ENCODE measurements around the gene HSD17B1. TPM values are rescaled to one million over a fixed set of nuclear protein-coding genes. Genes with fewer than 3 reads are reported as not detected.
A peak's percentile ranks its signal among the peaks of the same experiment; 100 is the strongest.
"Not testable (repeated sequence)": the region's sequence is repeated elsewhere in the genome, so short reads cannot be mapped to it uniquely, and the experiment has no call there.

HSD17B1 gene
- total RNA-seq, 1 donor from 2014 or later: 0.79 TPM

GRCh38 chr17:42547698-42548069 is 5.0 kb upstream of the HSD17B1 start:
- DNase-seq (ENCODE audit: low read depth, low spot score): no peak

- DNase-seq (ENCODE audit: low read depth, low spot score): no peak
Measured at GRCh38 chr17:42548070-42548837, 4.5 kb upstream of the HSD17B1 start.

DNA sequence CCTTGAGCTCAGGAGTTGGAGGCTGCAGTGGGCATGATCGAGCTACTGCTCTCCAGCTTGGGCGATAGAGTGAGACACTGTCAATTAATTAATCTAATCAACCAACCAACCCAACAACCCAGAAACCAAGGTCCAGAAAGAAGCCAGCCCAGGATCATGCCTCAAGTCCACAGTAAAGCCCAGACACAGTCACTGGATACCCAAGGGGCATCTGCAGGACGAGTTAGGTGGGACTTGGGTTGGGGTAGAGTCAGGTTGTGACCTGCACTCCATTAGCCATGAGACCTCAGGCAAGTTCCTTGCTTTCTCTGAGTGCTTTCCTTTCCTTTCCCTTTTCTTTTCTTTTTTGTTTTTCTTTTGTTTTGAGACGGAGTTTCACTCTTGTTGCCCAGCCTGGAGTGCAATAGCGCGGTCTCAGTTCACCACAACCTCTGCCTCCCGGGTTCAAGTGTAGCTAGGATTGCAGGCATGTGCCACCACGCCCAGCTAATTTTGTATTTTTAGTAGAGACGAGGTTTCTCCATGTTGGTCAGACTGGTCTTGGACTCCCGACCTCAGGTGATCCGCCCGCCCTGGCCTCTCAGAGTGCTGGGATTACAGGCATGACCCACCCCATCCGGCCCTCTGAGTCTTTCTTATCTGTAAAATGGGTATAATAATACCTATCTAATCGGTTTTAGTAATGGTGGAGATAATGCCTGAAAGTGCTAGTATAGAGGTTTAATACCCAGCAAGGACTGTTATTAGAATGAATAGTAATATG is 3.5 kb upstream of the HSD17B1 start:
- DNase-seq (ENCODE audit: low read depth, low spot score): no peak

DNA sequence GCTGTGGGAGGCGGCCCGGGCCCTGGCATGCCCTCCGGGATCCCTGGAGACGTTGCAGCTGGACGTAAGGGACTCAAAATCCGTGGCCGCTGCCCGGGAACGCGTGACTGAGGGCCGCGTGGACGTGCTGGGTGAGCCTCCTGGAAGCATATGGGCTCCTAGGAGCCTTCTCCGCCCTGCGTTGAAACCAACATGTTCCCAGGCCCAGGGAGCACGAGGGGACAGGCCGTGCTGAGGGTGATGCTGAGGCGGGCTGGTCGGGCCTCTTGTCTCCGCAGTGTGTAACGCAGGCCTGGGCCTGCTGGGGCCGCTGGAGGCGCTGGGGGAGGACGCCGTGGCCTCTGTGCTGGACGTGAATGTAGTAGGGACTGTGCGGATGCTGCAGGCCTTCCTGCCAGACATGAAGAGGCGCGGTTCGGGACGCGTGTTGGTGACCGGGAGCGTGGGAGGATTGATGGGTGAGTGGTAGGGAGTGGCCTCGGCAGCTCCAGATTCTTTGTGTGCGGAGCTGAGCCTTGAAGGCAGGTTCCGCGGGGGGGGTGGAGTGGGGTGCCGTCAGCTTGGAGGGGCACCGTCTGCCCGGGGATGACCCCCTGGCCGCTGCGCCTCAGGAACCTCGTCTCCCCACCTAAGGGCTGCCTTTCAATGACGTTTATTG is 567 bp downstream of the HSD17B1 start:
- DNase-seq (ENCODE audit: low read depth, low spot score): no peak

DNA sequence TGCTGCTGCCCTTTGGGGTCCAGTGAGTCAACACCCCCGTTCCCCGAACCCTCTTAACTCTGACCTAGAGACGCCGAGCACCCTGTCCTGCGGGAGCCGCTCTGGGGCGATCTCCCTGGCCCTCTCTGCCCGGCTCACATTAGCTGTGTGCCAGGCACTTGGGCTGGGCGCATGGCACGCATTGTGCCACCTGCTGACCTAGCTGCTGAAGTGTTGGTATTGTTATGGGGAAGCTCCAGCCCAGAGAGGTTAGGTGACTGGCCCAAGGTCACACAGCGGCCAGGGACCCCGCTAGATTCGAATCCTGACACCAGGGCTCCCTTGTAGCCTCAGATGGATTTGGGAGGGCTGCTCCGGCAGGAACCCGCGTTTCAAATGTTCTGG is 1.1 kb downstream of the HSD17B1 start:
- no peak for DNase-seq (ENCODE audit: low read depth, low spot score)

DNA sequence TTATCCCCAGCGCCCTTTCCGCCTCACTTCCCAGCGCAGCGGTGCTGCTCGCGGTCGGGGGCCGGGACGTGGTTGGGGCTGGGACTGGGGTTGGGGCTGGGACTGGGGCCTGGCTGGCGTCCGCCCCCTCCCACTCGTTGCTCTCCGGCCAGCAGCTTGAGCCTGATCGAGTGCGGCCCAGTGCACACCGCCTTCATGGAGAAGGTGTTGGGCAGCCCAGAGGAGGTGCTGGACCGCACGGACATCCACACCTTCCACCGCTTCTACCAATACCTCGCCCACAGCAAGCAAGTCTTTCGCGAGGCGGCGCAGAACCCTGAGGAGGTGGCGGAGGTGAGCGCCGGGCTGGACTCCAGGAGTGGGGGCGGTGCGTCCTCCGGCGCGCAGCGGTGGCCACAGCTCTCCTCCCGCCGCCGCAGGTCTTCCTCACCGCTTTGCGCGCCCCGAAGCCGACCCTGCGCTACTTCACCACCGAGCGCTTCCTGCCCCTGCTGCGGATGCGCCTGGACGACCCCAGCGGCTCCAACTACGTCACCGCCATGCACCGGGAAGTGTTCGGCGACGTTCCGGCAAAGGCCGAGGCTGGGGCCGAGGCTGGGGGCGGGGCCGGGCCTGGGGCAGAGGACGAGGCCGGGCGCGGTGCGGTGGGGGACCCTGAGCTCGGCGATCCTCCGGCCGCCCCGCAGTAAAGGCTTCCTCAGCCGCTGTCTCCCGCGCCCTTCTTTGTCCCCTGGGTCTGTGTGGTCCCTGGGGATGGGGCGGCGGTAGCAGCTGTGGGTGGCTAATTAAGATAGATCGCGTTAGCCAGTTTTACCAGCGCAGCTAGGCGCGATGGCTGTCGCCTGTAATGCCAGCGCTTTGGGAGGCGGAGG is 1.8 kb downstream of the HSD17B1 start:
- peak; percentile 54 for DNase-seq (ENCODE audit: low read depth, low spot score)

- DNase-seq (ENCODE audit: low read depth, low spot score): no peak
Measured at GRCh38 chr17:42555122-42555622, 2.4 kb downstream of the HSD17B1 start.

DNA sequence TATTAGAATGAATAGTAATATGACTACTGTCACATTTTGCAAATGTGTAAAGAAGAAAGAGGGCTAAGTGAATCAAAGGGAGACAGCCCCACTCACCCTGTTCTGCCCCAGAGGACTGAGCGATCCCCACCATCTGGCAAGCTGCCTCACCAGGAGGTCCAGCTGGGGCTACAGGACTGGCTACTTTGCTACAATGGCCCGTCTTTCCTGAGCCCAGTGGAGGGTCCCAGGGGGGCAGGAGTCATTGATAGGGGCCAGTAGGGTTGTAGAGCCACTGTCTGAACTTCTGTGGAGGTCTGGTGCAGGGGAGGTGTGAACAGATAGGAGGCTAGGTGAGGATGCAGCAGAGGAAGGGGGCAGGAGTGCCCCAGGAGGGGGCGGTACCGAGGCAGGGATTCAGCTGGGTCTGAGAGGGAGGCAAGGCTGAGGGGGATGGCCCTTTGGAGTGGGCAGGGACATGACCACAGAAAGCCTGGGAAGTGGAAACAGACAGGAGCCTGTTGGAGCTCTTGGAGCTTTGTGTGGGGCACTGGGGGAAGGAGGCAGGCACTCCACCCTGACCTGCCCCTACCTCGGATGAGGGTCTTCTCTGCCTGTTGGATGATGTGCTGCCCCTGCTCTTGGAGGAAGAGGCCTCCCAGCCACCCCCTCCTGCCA is 3.4 kb downstream of the HSD17B1 start:
- not testable (repeated sequence) for DNase-seq (ENCODE audit: low read depth, low spot score)

DNA sequence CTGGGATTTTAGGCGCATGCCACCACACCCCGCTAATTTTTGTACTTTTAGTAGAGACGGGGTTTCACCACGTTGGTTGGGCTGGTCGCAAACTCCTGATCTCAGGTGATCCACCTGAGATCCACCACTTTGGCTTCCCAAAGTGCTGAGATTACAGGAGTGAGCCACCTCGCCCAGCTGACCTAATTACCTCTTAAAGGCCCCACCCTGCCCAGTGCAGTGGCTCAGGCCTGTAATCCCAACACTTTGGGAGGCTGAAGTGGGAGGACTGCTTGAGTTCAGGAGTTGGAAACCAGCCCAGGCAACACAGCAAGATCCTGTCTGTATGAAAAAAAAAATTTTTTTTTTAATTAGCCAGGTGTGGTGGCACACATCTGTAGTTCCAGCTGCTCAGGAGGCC is 6.4 kb downstream of the HSD17B1 start:
- DNase-seq (ENCODE audit: low read depth, low spot score): no peak

DNA sequence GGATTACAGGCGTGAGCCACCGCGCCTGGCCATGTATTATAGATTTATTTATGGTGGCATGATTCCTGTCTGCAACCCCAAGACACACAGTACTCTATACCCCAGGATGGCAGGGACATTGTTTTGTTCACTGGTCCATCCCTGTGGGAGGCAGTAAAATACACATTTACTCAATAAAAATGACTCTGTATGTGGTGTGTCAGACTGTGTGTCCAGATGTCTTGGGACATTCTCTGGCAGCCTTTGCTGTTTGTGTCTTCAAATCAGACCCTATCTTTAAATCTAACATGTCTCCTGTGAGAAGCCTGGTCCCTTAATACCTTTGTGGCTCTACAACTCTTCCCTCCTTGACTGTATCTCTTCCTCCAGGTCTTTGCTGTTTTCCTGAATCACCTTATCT is 7.5 kb downstream of the HSD17B1 start:
- no peak for DNase-seq (ENCODE audit: low read depth, low spot score)

DNA sequence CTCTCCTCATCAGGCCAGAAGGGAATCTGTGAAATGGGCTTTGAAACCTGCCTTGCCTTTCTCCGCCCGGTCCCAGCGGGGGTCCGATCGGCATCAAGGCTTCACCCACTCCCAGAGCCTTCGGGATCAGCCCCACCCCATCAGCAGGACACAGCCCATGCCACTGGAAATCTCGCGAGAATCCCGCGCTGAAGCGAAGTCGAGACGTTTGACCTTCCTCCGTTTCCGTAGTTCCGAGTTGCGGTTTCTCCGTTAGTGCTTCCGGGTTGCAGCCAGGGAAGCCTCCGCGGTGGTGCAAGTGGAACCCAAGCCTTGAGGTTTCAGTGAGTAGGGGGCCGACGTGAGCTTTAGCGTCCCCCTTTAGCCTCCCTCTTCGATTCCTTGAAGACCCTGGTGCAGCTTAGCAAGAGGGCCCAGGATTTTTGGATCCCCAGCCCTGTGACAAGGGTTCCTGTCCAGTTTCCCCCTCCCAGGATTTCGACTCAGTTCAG is 9.2 kb downstream of the HSD17B1 start, which contains the start of gene COASY:
COASY (plus strand) TSS at position 252 of the 491 bp plus-strand sequence. CDS start 475 bp downstream, outside the sequence.
- DNase-seq (ENCODE audit: low read depth, low spot score): peak; percentile 92

GRCh38 chr17:42562388-42563142 is 9.8 kb downstream of the HSD17B1 start:
- no peak for DNase-seq (ENCODE audit: low read depth, low spot score)

- DNase-seq (ENCODE audit: low read depth, low spot score): no peak
Measured at GRCh38 chr17:42563143-42563509, 10.4 kb downstream of the HSD17B1 start.

DNA sequence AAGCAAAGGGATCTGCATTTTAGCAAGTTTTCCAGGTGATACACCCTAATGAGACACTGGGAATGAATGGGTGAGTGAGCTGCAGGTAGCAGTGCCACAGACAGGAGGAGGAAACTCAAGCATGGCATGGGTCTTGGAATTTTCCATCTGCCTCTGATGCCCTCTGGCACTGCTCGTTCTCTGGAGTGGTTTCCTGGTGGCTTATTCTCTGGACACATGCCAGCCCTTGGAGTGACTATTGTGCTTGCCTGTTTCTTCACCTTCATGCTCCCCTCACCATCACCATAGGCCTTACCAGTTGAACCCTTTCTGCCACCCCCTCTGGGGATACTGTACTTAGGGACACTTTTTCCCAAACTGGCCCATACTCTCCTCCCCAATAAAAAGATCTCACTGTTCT is 10.8 kb downstream of the HSD17B1 start:
- DNase-seq (ENCODE audit: low read depth, low spot score): no peak

- DNase-seq (ENCODE audit: low read depth, low spot score): no peak
Measured at GRCh38 chr17:42563950-42564349, 11.2 kb downstream of the HSD17B1 start.

- DNase-seq (ENCODE audit: low read depth, low spot score): no peak
Measured at GRCh38 chr17:42564815-42565522, 12.2 kb downstream of the HSD17B1 start.

DNA sequence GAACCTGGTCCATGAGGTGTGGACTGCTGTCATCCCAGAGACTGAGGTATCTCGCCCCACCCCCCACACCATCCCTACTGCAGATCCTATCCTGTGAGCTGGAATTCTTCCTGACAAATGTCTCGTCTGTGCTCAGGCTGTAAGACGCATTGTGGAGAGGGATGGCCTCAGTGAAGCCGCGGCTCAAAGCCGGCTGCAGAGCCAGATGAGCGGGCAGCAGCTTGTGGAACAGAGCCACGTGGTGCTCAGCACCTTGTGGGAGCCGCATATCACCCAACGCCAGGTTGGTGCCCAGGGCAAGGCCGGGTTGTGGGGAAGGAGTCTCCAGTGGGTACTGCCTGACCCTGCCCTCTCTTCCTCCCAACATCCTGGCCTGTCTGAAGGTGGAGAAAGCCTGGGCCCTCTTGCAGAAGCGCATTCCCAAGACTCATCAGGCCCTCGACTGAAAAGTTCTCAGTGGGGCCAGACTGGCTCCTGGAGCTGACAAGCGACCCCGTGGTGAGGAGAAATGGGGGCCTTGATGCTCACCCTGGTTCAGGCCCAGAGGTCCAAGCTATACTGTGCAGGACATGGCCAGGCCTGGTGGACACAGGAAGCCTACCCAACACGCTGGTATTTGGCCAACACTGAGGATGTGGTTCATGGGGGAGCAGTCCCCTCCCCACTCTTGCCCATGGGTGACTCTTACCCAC is 12.9 kb downstream of the HSD17B1 start:
- no peak for DNase-seq (ENCODE audit: low read depth, low spot score)

GRCh38 chr17:42566215-42566882 is 13.6 kb downstream of the HSD17B1 start:
- no peak for DNase-seq (ENCODE audit: low read depth, low spot score)
